Embryonic facial prominence (tissue), 1 donor: ENCODE measurements around the gene THOC6.

Source experiments
- DNase-seq: peaks from one replicate; pipeline ENCODE4 v3.0.0-alpha.2; 2016; ENCODE audit errors: extremely low spot score

Gene THOC6

GRCh38 chr16:3015865-3016521, 7.8 kb upstream of the THOC6 start:
- no peak for DNase-seq

- no peak for DNase-seq
These were observed 6.5 kb upstream of the THOC6 start for GRCh38 chr16:3017344-3017743.

GRCh38 chr16:3017794-3018506, 5.9 kb upstream of the THOC6 start, which contains the start of gene CLDN6:
Gene CLDN6, minus strand, starts transcription at chr16:3018183. Its CDS starts 2,162 bp downstream, at chr16:3016021.
- DNase-seq = no peak

- no peak for DNase-seq
These were observed 4.1 kb upstream of the THOC6 start for GRCh38 chr16:3019594-3020246.

- no peak for DNase-seq
These were observed 3.6 kb upstream of the THOC6 start, which contains the start of gene TNFRSF12A for GRCh38 chr16:3020247-3020603. Gene TNFRSF12A, plus strand, starts transcription at chr16:3020368. Its CDS starts 30 bp downstream, at chr16:3020398.

- no peak for DNase-seq
These were observed 3.0 kb upstream of the THOC6 start for GRCh38 chr16:3020604-3021448.

- no peak for DNase-seq
These were observed 2.2 kb upstream of the THOC6 start for GRCh38 chr16:3021449-3022207.

- DNase-seq = peak; percentile 58
These were observed 1.6 kb upstream of the THOC6 start for GRCh38 chr16:3022208-3022683.

- DNase-seq = no peak
These were observed 986 bp upstream of the THOC6 start for GRCh38 chr16:3022684-3023414.

- no peak for DNase-seq
These were observed 493 bp upstream of the THOC6 start for GRCh38 chr16:3023415-3023668.

GRCh38 chr16:3025032-3026002, 1.5 kb downstream of the THOC6 start:
- DNase-seq = no peak

GRCh38 chr16:3026003-3026378, 2.2 kb downstream of the THOC6 start:
- DNase-seq = no peak

- no peak for DNase-seq
These were observed 3.0 kb downstream of the THOC6 start for GRCh38 chr16:3026609-3027488.

GRCh38 chr16:3027489-3027795, 3.6 kb downstream of the THOC6 start:
- DNase-seq = no peak

GRCh38 chr16:3027983-3028715, 4.3 kb downstream of the THOC6 start:
- no peak for DNase-seq

GRCh38 chr16:3028716-3029319, 5.0 kb downstream of the THOC6 start:
- no peak for DNase-seq

GRCh38 chr16:3029491-3030221, 5.8 kb downstream of the THOC6 start:
- DNase-seq = no peak
